HepG2 (cell line): Measurements from ENCODE around the gene CMIP. TPM values are rescaled to one million over a fixed set of nuclear protein-coding genes. Genes with fewer than 3 reads are reported as not detected.

Experiments used
- ATAC-seq: fragments of 200-7000 bp; cut with Tn5 transposase; 3 replicates; pipeline ENCODE4 v1.9.1; 2020; ENCODE audit warnings: mild to moderate bottlenecking, moderate library complexity
- BruUV-seq: library from RNA; stranded (reverse); fragments of 400-500 nt; replicated peaks from 2 replicates; lab custom pipeline; 2021; lab: Mats Ljungman, UMichigan
- CTCF ChIA-PET: fragments of 300-600 bp; formaldehyde crosslinking; extraction: SDS; loops from one replicate; lab custom pipeline; 2021; ENCODE audit warnings: low total read pairs, inconsistent platforms, low intra/inter-chr PET ratio; lab: Yijun Ruan, JAX
- POLR2A ChIA-PET: fragments of 350-600 bp; sonication (Branson Sonifier 250); formaldehyde crosslinking; loops from one replicate; lab custom pipeline; 2020; ENCODE audit warnings: antibody characterized with exemption, inconsistent platforms; lab: Yijun Ruan, JAX
- DNase-seq: peaks from one replicate; pipeline ENCODE4 v3.0.0-alpha.2; 2015; ENCODE audit warnings: low spot score
- FAIRE-seq: peaks from 3 replicates; lab custom pipeline; 2011; peaks lifted over from hg19 to GRCh38; lab: Jason Lieb, UNC
- H2AFZ ChIP-seq: one replicate; pipeline ENCODE4 v1.6.1; 2011; ENCODE audit warnings: low read length, inconsistent platforms
- H3K27ac ChIP-seq: fragments of 300-600 bp; 3 replicates; pipeline ENCODE4 v1.8.0; 2011; ENCODE audit warnings: mixed run types, mild to moderate bottlenecking, mixed read lengths, low read length, inconsistent platforms; ENCODE audit not compliant: insufficient read depth; ENCODE audit errors: extremely low read length
- H3K27me3 ChIP-seq, 2 experiments: fragments of 200-600 bp in 1 of 2; 2 replicates in 1 of 2; 3 replicates in 1 of 2; pipeline versions ENCODE4 v1.6.0 to v1.8.0; 2011; ENCODE audit warnings: low read length in 2 of 2, mild to moderate bottlenecking in 2 of 2, moderate library complexity in 2 of 2, inconsistent platforms in 1 of 2; ENCODE audit not compliant: insufficient read depth in 2 of 2, control insufficient read depth in 1 of 2
- H3K36me3 ChIP-seq, 2 experiments: fragments of 200-600 bp in 1 of 2; replicated peaks in 1 of 2; 2 replicates in 1 of 2; 3 replicates in 1 of 2; pipeline versions ENCODE4 v1.5.1 to v1.8.0; 2011; ENCODE audit warnings: low read length in 2 of 2, inconsistent platforms in 1 of 2; ENCODE audit not compliant: insufficient read depth in 2 of 2, control insufficient read depth in 1 of 2
- H3K4me1 ChIP-seq: 2 replicates; pipeline ENCODE4 v1.5.1; 2012; ENCODE audit warnings: low read length, inconsistent platforms; ENCODE audit not compliant: insufficient read depth
- H3K4me2 ChIP-seq: 2 replicates; pipeline ENCODE4 v1.6.0; 2011; ENCODE audit warnings: low read depth, low read length, inconsistent platforms
- H3K4me3 ChIP-seq, 3 experiments: fragments of 200-600 bp in 1 of 3; sonication (generic), shearing (Covaris generic) in 1 of 3; replicated peaks in 1 of 3; 2 replicates each; pipeline ENCODE4 v1.5.1; 2011 to 2016; ENCODE audit warnings: low read length in 3 of 3, inconsistent platforms in 2 of 3, low read depth in 2 of 3, mild to moderate bottlenecking in 2 of 3, control low read depth in 1 of 3, mixed read lengths in 1 of 3; ENCODE audit not compliant: insufficient read depth in 1 of 3
- H3K79me2 ChIP-seq: one replicate; pipeline ENCODE4 v1.6.1; 2011; ENCODE audit warnings: low read length, inconsistent platforms; ENCODE audit not compliant: insufficient read depth
- H3K9ac ChIP-seq: 2 replicates; pipeline ENCODE4 v1.6.0; 2011; ENCODE audit warnings: mild to moderate bottlenecking, low read depth, low read length, inconsistent platforms; ENCODE audit not compliant: insufficient read depth
- H3K9me3 ChIP-seq: 2 replicates; pipeline ENCODE4 v1.5.1; 2012; ENCODE audit warnings: mild to moderate bottlenecking, low read length
- H4K20me1 ChIP-seq: 2 replicates; pipeline ENCODE4 v1.6.0; 2011; ENCODE audit warnings: inconsistent platforms, mild to moderate bottlenecking, low read length, moderate library complexity; ENCODE audit not compliant: insufficient read depth
- GABPB1 ChIP-seq: IDR thresholded peaks from 2 replicates; pipeline ENCODE4 v1.6.1; 2016; ENCODE audit warnings: mild to moderate bottlenecking, missing genetic modification reagents, moderate library complexity, missing compliant biosample characterization
- MEF2D ChIP-seq: sonication (generic); formaldehyde crosslinking; IDR thresholded peaks from 2 replicates; pipeline ENCODE4 v1.5.1; 2020; ENCODE audit warnings: mild to moderate bottlenecking, missing genetic modification reagents
- SALL1 ChIP-seq: sonication (generic); formaldehyde crosslinking; IDR thresholded peaks from 2 replicates; pipeline ENCODE4 v1.8.0; 2022; ENCODE audit warnings: mild to moderate bottlenecking, missing genetic modification reagents
- TAF1 ChIP-seq: sonication (generic); formaldehyde crosslinking; IDR thresholded peaks from 2 replicates; pipeline ENCODE4 v1.4.0; 2020; ENCODE audit warnings: missing genetic modification reagents
- TRIM22 ChIP-seq: fragments of 450-650 bp; IDR thresholded peaks from 2 replicates; pipeline ENCODE4 v1.6.1; 2017
- ZNF503 ChIP-seq: sonication (generic); formaldehyde crosslinking; IDR thresholded peaks from 2 replicates; pipeline ENCODE4 v1.4.0; 2020; ENCODE audit warnings: missing genetic modification reagents
- ZNF564 ChIP-seq: sonication (generic); formaldehyde crosslinking; IDR thresholded peaks from 2 replicates; pipeline ENCODE4 v1.8.1; 2023; ENCODE audit warnings: mild to moderate bottlenecking, missing genetic modification reagents
- ZNF619 ChIP-seq: sonication (generic); formaldehyde crosslinking; IDR thresholded peaks from 2 replicates; pipeline ENCODE4 v1.4.0; 2020; ENCODE audit warnings: mild to moderate bottlenecking, missing genetic modification reagents
- WGBS: methylation state at CpG from one replicate; pipeline ENCODE4 v1.1.6; 2017; ENCODE audit warnings: low lambda C conversion rate; 5-methylcytosine and 5-hydroxymethylcytosine counted together
- in situ Hi-C: cut with HindIII; loops from 2 replicates; pipeline ENCODE4 v1.10.0; 2017; ENCODE audit warnings: low pct_unique_long_range_greater_than_20kb; ENCODE audit not compliant: extremely low pct_ligation_motif_present
- intact Hi-C: fragments of 100-400 bp; cut with micrococcal nuclease; formaldehyde crosslinking; loops from one replicate; pipeline ENCODE4 v1.10.0; 2022; ENCODE audit not compliant: unreplicated experiment
- polyA plus RNA-seq, 8 experiments: library from polyadenylated mRNA; depleted of rRNA in 3 of 8; stranded (reverse) in 7 of 8; unstranded in 1 of 8; fragments of >200 nt; fragmentation: Illumina TruSeq in 4 of 8; extraction: Trizol in 4 of 8; gene quantifications; 2 replicates each; pipeline versions ENCODE4 v1.2.1 to v1.2.3, GENCODE V29; 2011 to 2016; ENCODE audit warnings: low read depth in 4 of 8, missing spikeins in 1 of 8, mixed read lengths in 1 of 8; ENCODE audit not compliant: insufficient read depth in 1 of 8
- total RNA-seq, 5 experiments: library from RNA; depleted of rRNA; stranded (reverse); fragments of >200 nt; fragmentation: Illumina TruSeq; extraction: Trizol; gene quantifications; 2 replicates each; pipeline ENCODE4 v1.2.3, GENCODE V29; 2016; ENCODE audit warnings: low read depth in 1 of 5

Gene CMIP
- total and polyA plus RNA-seq, 2 of the 13 experiments (the other 11 are each of a cell fraction or from before 2014, with no cell fraction given), result 10.9 to 18.1 TPM

GRCh38 chr16:81514568-81515258, 70.1 kb downstream of the CMIP start (continued):
- TF ChIP-seq MEF2D (CRISPR knock-in tag) (no peak), TAF1 (CRISPR knock-in tag) (no peak), SALL1 (CRISPR knock-in tag) (no peak), GABPB1 (CRISPR knock-in tag) (no peak)

- no peak overlapping the region for H3K4me3 ChIP-seq
- H3K79me2 ChIP-seq, result peaks cover 94% of the 10 kb centered on the region
- ATAC-seq, result no peak
- no TSS peak for BruUV-seq
- peaks cover 7% of the 10 kb centered on the region; the same call in 1 of the 2 replicates for H3K9me3 ChIP-seq
- no peak overlapping the region for H3K27ac ChIP-seq
- H3K9ac ChIP-seq, result no peak overlapping the region
- intact Hi-C loops (no loop called here), in situ Hi-C loops (no loop called here)
- CTCF ChIA-PET, result no interaction called here
- no peak for FAIRE-seq
- 93% methylated on average over 11 of the region's 11 CpGs for WGBS
- no peak overlapping the region for H2AFZ ChIP-seq
- DNase-seq, result no peak
- POLR2A ChIA-PET, result no interaction called here
- peaks cover 74% of the 10 kb centered on the region for H3K4me1 ChIP-seq
- H3K36me3 ChIP-seq, result peaks cover 18 to 52% of the 10 kb centered on the region in 2 experiments
- TF ChIP-seq ZNF564 (CRISPR knock-in tag) (no peak), ZNF619 (no peak), ZNF503 (CRISPR knock-in tag) (no peak), TRIM22 (no peak)
- H3K27me3 ChIP-seq, result no peaks in the 10 kb centered on the region
- no peak overlapping the region for H3K4me2 ChIP-seq
- peaks cover 88% of the 10 kb centered on the region for H4K20me1 ChIP-seq
Measured at GRCh38 chr16:81515281-81515680, 70.7 kb downstream of the CMIP start.
